Right hindlimb (tissue), 1 donor: ENCODE measurements around the gene TMEM132A.

Experiments used
- DNase-seq: peaks from one replicate; pipeline ENCODE4 v3.0.0-alpha.2; 2018

The TMEM132A gene

GRCh38 chr11:60938500-60938899 is 14.2 kb downstream of the TMEM132A start:
- no peak for DNase-seq

GRCh38 chr11:60939301-60939700 is 15.0 kb downstream of the TMEM132A start:
- DNase-seq: no peak

DNA sequence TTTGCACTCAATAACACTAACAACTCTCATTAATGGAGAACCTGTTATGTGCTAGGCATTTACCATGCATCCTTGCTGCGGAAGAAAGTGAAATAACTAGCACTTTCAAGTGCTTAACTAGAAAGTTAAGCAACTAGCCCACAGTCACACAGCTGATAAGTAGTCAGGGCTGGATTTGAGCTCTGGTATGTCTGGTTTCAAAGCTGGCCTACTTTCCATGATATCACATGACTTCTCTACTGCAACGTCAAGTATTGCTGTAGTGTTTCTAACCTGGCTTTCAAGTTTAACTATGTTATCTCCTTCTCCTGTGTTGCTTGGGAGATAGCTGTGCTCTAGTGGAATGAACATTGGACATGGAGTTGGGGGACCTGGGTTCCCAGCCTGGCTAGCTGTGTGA is 15.6 kb downstream of the TMEM132A start:
- DNase-seq: no peak

DNA sequence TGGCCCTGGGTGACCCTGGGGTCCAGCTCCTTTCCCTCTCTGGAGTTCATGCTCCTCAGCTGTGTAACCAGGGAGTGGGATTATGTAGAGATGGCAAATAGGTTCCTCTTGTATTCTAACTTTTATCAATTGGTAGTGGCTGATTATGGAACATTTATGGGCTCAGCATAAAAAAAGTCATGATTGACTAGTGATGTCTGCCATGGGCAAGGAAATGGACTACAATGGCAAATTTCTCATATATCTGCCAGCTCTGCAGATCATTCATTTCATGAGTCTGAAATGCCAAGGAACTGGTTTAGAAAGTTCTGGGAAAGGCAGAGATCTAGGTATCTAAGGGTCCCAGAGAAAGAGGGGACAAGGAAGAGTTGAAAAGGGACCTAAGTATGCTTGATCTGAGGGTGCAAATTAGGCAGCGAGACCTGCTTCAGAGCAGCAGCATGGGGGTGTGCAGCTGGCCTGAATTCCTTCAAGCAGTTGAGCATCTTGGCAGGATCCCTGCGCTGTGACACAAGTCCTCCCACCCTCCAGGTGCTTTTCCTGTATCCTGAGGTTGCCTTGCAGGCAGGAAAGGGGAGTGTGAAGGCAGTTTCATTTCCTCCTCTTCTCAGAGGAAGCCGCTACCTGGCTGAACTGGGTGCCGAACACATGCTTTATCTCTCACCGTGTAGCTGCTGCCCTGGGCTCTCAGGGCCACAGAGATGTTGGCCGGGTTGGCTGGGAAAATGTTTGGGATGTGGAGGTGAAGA is 17.3 kb downstream of the TMEM132A start:
- DNase-seq: no peak

DNA sequence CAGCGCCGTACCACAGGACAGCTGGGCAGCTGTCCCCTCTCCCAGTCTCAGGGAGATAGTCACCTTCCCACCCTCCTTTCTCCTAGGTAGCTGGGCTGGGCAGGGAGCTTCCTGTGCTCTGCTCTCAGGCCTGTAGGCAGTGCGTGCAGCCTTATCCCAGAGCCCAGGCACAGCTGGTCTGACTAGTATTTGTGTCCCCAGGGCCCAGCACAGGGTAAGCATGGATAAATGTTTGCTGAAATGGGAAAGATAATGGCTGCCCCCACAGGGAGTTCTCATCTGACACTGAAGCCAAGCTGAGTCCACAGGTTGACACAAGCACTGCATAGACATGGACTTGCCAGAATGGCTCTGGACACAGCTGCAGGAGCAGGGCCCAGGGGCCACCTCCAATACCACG is 18.0 kb downstream of the TMEM132A start:
- no peak for DNase-seq

DNA sequence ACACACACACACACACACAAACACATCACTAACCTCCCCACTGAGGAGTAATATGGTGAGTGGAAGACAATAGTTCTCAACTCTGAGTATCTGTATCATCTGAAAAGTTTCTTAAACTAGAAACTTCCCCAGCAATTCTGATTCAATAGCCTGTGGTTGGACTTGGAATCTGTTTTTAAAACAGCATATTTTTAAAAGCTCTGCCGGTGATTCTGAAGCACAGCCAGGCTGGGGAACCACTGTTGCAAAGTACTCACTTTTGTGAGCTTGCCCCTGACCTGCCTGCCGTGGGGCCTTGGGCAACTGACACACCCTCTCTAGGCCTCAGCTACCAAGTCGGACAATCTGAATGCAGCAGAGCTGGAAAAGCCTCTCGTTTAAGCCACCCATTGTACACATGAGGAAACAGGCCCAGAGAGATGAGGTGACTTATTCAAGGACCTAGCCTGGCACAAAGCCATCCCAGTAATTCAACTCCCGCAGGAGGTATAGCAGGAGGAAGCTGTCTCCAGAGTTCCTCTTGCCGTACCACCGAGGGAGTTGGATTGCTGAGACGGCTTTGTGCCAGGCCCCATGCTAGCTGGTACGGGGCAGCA is 18.8 kb downstream of the TMEM132A start:
- DNase-seq: no peak

DNA sequence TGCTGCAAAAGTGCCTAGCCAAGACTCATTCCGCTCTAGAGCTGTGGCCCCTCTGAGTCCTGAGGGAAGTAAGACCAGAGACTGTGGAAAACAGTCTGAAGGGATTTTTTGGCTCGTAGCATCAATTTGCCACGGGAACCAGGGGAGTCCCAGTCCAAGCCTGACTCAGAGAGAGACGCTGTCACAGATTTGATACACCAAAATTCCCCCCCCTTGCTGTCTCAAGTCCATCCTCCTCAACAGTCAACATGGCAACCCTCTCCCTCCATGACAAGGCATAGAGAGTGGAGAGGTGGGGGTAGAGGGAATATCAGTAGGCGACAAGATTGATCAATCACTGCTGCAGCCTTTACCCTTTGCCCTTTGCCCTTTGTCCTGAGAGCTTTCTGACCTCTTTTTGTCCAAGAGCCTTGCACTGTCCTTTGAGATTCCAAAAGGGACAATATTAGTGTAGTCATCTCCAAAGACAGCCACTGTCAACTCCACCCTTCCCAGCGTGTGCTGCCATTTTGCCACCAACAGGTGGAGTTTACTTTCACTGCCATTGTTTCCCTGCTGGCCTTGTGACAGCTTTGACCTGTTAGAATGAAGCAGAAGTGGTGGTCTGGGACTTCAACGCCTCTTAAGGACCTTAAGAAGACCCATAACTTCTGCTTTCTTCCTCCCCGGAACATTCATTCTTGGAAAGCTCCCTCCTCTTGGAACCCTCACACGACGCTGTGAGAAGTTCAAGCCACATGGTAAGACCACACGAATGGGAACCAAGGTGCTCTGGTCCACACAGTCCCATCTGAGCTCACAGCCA is 20.4 kb downstream of the TMEM132A start:
- DNase-seq: no peak

DNA sequence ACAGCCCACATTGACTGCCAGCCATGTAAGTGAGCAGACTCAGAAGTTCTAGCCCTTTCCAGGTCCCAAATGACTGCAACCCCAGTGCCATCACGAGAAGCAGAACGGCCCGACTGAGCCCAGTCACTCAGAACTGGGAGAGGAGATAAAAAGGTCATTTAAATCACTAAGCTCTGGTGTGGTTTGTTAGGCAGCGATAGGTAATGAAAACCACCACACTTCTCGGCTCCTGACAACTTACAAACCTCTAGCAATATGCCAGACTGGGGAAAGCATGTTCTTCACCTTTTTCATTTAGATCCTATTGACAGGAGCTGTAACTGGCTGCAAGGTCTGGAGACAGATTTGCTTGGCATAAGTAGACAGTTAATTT is 21.0 kb downstream of the TMEM132A start:
- no peak for DNase-seq

- no peak for DNase-seq
Observed at GRCh38 chr11:60946601-60947264, 22.5 kb downstream of the TMEM132A start.

- no peak for DNase-seq
Observed at GRCh38 chr11:60947700-60948099, 23.4 kb downstream of the TMEM132A start.

DNA sequence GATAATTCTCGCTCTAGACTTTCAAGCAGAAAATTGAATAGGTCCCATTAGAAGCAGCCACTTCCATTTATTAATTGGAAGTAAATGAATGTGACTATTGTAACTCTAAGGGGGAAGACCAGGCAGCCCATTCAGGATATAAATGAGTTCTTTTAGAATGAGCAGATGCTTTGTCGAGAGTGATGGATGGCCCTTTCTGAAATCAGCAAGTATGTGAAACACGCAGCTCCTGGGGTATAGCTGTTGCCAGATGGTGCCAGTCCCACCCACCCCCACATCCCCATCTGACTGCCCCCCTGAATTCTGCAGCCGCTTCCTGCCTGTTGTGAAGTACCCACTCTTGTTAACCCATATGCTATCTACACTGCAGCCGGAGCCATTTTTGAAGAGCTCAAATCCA is 24.0 kb downstream of the TMEM132A start:
- DNase-seq: no peak

GRCh38 chr11:60950024-60950423 is 25.8 kb downstream of the TMEM132A start:
- DNase-seq: no peak

- DNase-seq: no peak
Observed at GRCh38 chr11:60950933-60951605, 26.8 kb downstream of the TMEM132A start.

DNA sequence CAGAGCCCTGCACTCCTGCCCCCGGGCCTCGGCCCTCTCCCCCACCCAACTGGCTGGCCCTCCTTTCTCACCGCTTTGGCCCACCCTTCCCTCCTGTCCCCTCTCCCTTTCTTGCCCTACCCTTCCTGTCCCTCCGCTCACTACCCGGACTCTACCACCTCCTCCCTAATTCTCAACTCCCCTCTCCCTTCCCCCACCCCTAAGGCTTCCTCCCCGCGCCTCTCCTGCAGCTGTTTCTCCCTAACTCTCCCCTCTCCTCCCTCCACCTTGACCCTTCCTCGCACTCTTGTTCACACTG is 27.3 kb downstream of the TMEM132A start:
- no peak for DNase-seq

DNA sequence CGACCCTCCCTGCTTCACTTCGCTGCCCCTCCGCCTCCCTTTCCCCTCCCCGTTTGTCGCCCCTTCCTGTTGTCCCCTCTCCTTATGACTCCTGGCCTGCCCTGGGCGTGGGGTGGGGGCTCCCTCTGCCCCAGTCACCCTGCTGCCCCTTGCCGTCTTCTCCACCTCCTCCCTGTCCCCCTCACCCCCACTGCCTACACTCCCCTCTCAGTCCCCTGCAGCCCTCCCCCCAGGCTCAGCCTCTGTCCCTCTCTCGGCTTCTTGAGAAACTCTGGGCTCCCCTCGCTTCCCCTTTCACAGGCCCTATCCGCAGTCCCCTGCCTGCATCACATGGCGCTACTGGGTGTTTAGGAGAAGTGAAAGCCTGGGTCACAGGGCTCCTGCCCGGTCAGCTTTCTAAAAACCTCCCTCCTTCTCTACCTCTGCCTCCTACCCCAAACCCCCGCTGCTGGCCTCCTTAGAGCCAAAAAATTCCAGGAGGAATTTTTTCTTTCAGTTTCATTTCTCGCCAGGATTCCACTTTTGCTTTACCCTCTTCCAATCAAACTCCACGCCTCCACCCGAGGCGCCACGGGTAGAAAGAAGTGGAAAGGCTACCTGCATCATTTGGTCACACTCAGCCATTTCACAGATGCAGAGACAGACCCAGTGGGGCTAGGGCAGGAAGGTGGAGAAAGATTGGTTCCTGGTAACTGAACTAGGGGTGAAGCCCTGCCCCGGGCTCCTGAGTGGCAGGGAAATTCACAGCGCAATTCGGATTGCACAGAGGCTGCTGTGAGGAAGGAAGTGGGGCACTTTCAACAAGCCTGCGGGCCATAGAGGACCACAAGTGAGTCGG is 27.9 kb downstream of the TMEM132A start, which contains the start of gene SLC15A3:
TSS of gene SLC15A3 (minus strand) at position 273 of the 838 bp plus-strand sequence. CDS start 625 bp downstream, outside the sequence.
- DNase-seq: peak; percentile 68

DNA sequence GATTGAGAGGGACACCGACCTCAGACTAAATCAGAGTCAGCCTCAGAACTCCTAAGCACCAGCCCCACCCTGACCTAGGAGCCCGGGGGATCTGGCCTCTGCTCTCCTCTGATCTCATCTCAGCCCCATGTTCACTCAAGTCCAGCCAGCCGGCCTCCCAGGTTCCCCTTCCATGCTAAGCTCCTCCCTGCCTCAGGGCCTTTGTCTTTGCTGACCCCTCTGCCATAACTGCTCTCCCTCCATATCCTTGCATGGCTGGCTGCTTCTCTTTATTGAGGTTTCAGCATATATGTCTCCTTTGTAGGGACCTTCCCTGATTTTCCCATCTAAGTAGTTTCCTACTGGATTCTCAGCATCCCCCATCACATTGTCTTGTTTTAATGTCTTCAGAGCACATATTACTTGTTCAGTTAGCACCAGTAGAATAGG is 28.5 kb downstream of the TMEM132A start:
- DNase-seq: no peak

GRCh38 chr11:60953781-60954180 is 29.5 kb downstream of the TMEM132A start:
- no peak for DNase-seq

DNA sequence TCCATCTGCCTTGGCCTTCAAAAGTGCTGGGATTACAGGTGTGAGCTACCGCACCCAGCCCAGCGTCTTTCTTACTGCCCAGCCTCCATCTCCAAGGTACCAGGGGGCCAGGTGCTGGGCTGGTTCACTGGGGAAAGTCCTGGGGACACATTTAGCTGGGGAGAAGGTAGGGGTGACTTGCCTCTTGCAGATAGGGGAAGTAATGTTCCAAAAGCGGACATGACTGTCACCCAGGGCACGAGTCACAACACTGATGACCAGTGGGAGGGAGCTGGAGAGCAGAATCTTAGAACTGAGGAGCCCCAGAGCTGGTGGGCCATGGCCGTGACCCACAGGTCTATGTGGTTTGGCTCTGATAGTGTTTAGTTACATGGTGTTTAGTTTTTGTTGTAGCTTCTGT is 30.2 kb downstream of the TMEM132A start:
- no peak for DNase-seq

- no peak for DNase-seq
Observed at GRCh38 chr11:60955571-60955970, 31.3 kb downstream of the TMEM132A start.

DNA sequence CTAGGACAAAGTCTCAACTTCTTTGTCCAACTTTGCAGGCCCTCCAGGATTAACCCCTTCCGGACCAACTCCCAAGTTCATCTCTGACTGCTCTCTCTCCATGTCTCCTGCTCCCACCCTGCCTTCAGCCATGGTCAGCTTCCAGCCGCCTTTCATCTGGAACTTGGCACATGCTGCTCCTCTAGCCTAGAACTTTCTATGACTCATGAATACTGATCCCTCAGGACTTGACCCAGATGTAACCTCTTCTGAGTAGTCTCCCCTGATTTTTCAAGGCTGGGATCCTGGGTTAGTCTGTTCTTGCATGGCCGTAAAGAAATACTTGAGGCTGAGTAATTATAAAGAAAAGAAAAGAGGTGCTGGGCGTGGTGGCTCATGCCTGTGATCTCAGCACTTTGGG is 32.9 kb downstream of the TMEM132A start:
- no peak for DNase-seq

DNA sequence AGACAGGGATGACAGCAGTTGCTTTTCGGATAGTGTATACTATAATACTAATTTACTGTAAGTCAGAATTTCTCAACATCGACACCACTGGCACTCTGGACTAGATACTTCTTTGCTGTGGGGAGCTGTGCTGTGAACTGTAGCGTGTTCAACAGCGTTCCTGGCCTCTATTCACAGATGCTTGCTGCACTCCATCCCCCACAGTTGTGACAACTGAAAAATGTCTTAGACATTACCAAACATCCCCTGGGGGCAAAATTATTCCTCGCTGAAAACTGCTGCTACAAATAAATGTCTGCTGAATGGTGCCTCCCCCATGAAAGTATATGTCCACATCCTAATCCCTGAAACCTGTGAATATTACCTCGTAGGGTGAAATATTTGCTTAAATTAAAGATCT is 35.2 kb downstream of the TMEM132A start:
- DNase-seq: no peak

- DNase-seq: no peak
Observed at GRCh38 chr11:60960405-60960804, 36.1 kb downstream of the TMEM132A start.
